Gastroesophageal sphincter (tissue), 4 donors: ENCODE data around the gene CASP3. TPM values are rescaled to one million over a fixed set of nuclear protein-coding genes. Genes with fewer than 3 reads are reported as not detected.
"Not testable (repeated sequence)": the region's sequence is repeated elsewhere in the genome, so short reads cannot be mapped to it uniquely, and the experiment has no call there.

Experiments used
- ATAC-seq: fragments of 150-250 bp; one replicate; pipeline ENCODE4 v1.9.1; 2016; ENCODE audit warnings: mild to moderate bottlenecking, moderate library complexity
- H3K27ac ChIP-seq, 4 donors: fragments of 200-600 bp; sonication (generic) in 3 of 4; 1 replicate in 3 of 4; 2 replicates in 1 of 4; pipeline ENCODE4 v1.5.1; 2016 to 2019
- H3K27me3 ChIP-seq: fragments of 200-600 bp; sonication (generic); one replicate; pipeline ENCODE4 v1.5.1; 2019
- H3K36me3 ChIP-seq, 2 donors: fragments of 200-600 bp; sonication (generic); one replicate each; pipeline ENCODE4 v1.5.1; 2019; ENCODE audit warnings: control low read depth in 1 of 2
- H3K4me1 ChIP-seq, 3 donors: fragments of 200-600 bp; sonication (generic); 1 replicate in 2 of 3; 2 replicates in 1 of 3; pipeline ENCODE4 v1.5.1; 2016 to 2019; ENCODE audit warnings: control low read depth in 2 of 3
- H3K4me3 ChIP-seq, 2 donors: fragments of 200-600 bp; sonication (generic); one replicate each; pipeline ENCODE4 v1.5.1; 2019; ENCODE audit warnings: mild to moderate bottlenecking in 1 of 2, moderate library complexity in 1 of 2
- H3K9me3 ChIP-seq, 3 donors: fragments of 200-600 bp; sonication (generic); one replicate each; pipeline ENCODE4 v1.5.1; 2017 to 2019; ENCODE audit warnings: control low read depth in 2 of 3
- CTCF ChIP-seq, 4 experiments: fragments of 200-600 bp in 2 of 4; fragments of 450-650 bp in 2 of 4; sonication (generic) in 1 of 4; IDR thresholded peaks; one replicate each; pipeline ENCODE4 v1.5.1; 2017 to 2019; ENCODE audit warnings: antibody characterized with exemption in 4 of 4, mild to moderate bottlenecking in 2 of 4, moderate library complexity in 2 of 4
- EP300 ChIP-seq: sonication (generic); formaldehyde crosslinking; IDR thresholded peaks from one replicate; pipeline ENCODE4 v1.6.1; 2017; ENCODE audit warnings: antibody characterized with exemption, mild to moderate bottlenecking
- POLR2A ChIP-seq, 2 donors: fragments of 450-650 bp; IDR thresholded peaks; one replicate each; pipeline ENCODE4 v1.6.1; 2017; ENCODE audit warnings: antibody characterized with exemption in 2 of 2, mild to moderate bottlenecking in 2 of 2, moderate library complexity in 1 of 2
- POLR2AphosphoS5 ChIP-seq: sonication (generic); formaldehyde crosslinking; IDR thresholded peaks from one replicate; pipeline ENCODE4 v1.6.1; 2017; ENCODE audit warnings: antibody characterized with exemption
- WGBS, 2 donors: methylation state at CpG; one replicate each; pipeline ENCODE4 v1.1.5; 2018; ENCODE audit warnings: low coverage in 1 of 2; 5-methylcytosine and 5-hydroxymethylcytosine counted together
- total RNA-seq, 4 donors: library from RNA; depleted of rRNA; stranded (reverse); fragments of >200 nt; gene quantifications; one replicate each; pipeline ENCODE4 v1.1.0, GENCODE V29; 2016

CASP3 gene
- total RNA-seq, 4 donors from 2014 or later: 12.1 to 28.5 (median 14.7) TPM

- Histone ChIP-seq H3K36me3 (no peaks in the 10 kb centered on the region), H3K4me3 (no peak overlapping the region), H3K27ac (no peak overlapping the region), H3K27me3 (peaks cover 9% of the 10 kb centered on the region), H3K4me1 (no peaks in the 10 kb centered on the region), H3K9me3 (no peaks in the 10 kb centered on the region)
- ATAC-seq: no peak
- no peak for TF ChIP-seq POLR2AphosphoS5
- no peak for TF ChIP-seq POLR2A (IDR thresholded peaks at IDR 0.05)
- 79 to 90% methylated on average over 4 to 5 of the region's 5 CpGs for WGBS, 2 donors
Measured at GRCh38 chr4:184595430-184595829, 53.8 kb downstream of the CASP3 start.

- Histone ChIP-seq H3K4me3 (no peak overlapping the region), H3K36me3 (no peaks in the 10 kb centered on the region), H3K4me1 (no peaks in the 10 kb centered on the region), H3K27me3 (no peaks in the 10 kb centered on the region), H3K9me3 (no peaks in the 10 kb centered on the region), H3K27ac (no peak overlapping the region)
- no peak for TF ChIP-seq POLR2A (IDR thresholded peaks at IDR 0.05)
- TF ChIP-seq EP300: no peak
- TF ChIP-seq CTCF (IDR thresholded peaks at IDR 0.05): no peak
- no peak for TF ChIP-seq POLR2AphosphoS5
- ATAC-seq: no peak
- 74 to 94% methylated on average over 5 to 6 of the region's 6 CpGs for WGBS, 2 donors
Measured at GRCh38 chr4:184593461-184593860, 55.8 kb downstream of the CASP3 start.

GRCh38 chr4:184591747-184592270, 57.4 kb downstream of the CASP3 start:
- H3K36me3 ChIP-seq, ATAC-seq, H3K27me3 ChIP-seq, H3K27ac ChIP-seq, H3K9me3 ChIP-seq, H3K4me3 ChIP-seq, H3K4me1 ChIP-seq: not testable (repeated sequence)
- WGBS, 2 donors: 100% methylated on average over 1 to 2 of the region's 39 CpGs

GRCh38 chr4:184591070-184591677, 58.1 kb downstream of the CASP3 start:
- no peaks in the 10 kb centered on the region for H3K4me1 ChIP-seq
- H3K27me3 ChIP-seq: no peaks in the 10 kb centered on the region
- WGBS, 2 donors: 59 to 80% methylated on average over 2 to 5 of the region's 5 CpGs
- H3K36me3 ChIP-seq: no peaks in the 10 kb centered on the region
- no peak for TF ChIP-seq POLR2A (IDR thresholded peaks at IDR 0.05)
- TF ChIP-seq POLR2AphosphoS5: no peak
- TF ChIP-seq EP300: no peak
- TF ChIP-seq CTCF (IDR thresholded peaks at IDR 0.05): no peak
- H3K9me3 ChIP-seq: no peaks in the 10 kb centered on the region
- H3K27ac ChIP-seq: no peak overlapping the region
- H3K4me3 ChIP-seq: no peak overlapping the region
- ATAC-seq: no peak

GRCh38 chr4:184590196-184590595, 59.1 kb downstream of the CASP3 start:
- Histone ChIP-seq H3K36me3 (no peaks in the 10 kb centered on the region), H3K4me3 (no peak overlapping the region), H3K9me3 (no peaks in the 10 kb centered on the region), H3K27me3 (no peaks in the 10 kb centered on the region), H3K4me1 (no peaks in the 10 kb centered on the region), H3K27ac (no peak overlapping the region)
- TF ChIP-seq CTCF (IDR thresholded peaks at IDR 0.05) (no peak), POLR2A (IDR thresholded peaks at IDR 0.05) (no peak), EP300 (no peak), POLR2AphosphoS5 (no peak)
- no peak for ATAC-seq
- WGBS, 2 donors: 86% methylated on average over 1 of the region's 3 CpGs; no CpG with 5 or more reads in 1 of the 2 donors

GRCh38 chr4:184588893-184589292, 60.4 kb downstream of the CASP3 start:
- Histone ChIP-seq H3K4me1 (no peaks in the 10 kb centered on the region), H3K27ac (no peak overlapping the region), H3K9me3 (no peaks in the 10 kb centered on the region), H3K27me3 (no peaks in the 10 kb centered on the region), H3K4me3 (no peak overlapping the region), H3K36me3 (no peaks in the 10 kb centered on the region)
- TF ChIP-seq EP300 (no peak), POLR2A (IDR thresholded peaks at IDR 0.05) (no peak), POLR2AphosphoS5 (no peak)
- no peak for ATAC-seq
- WGBS, 2 donors: 85% methylated on average over 6 of the region's 8 CpGs
